Measurements from ENCODE around the gene KCNC1. TPM values are rescaled to one million over a fixed set of nuclear protein-coding genes. Genes with fewer than 3 reads are reported as not detected.

The KCNC1 gene
- total and polyA plus RNA-seq, 9 of the 15 experiments (the other 6 are each of a cell fraction or from before 2014, with no cell fraction given), result 0.05 to 0.08 TPM; not detected in 7

DNA sequence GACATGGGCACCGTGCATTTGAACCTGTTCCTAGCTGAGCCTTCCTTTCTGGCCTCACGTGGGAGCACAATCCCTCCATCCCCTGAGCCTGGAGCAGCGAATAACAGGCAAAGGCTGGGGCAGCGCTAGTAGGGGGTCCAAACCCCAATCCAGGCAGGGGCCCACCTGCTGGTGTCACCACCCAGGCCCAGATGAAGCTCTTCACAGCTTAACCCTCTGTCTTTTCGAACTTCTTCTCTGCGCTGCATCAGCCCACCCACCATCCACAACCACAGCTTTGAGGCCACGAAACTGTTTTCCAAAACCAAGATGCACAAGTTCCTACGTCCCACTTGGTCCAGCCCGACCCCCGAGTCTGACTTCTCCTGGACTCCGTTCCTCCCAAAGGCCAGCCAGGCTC, 11.5 kb downstream of the KCNC1 start:
- TF ChIP-seq FOS (IDR thresholded peaks at IDR 0.05; ENCODE audit: extremely low read depth, insufficient read length) (no peak), NFE2 (IDR thresholded peaks at IDR 0.05; ENCODE audit: low read depth) (no peak), POLR2G (IDR thresholded peaks at IDR 0.05; ENCODE audit: low read depth, low read length) (no peak), YBX1 (IDR thresholded peaks at IDR 0.05) (no peak), CBX5 (IDR thresholded peaks at IDR 0.05; ENCODE audit: borderline replicate concordance, low read depth) (no peak), SMAD4 (CRISPR knock-in tag; conservative IDR thresholded peaks at IDR 0.05) (no peak), BRF1 (IDR thresholded peaks at IDR 0.05; ENCODE audit: borderline replicate concordance, extremely low read depth, insufficient read length) (no peak), POLR2AphosphoS5 (IDR thresholded peaks at IDR 0.05; ENCODE audit: control insufficient read depth, insufficient read depth, low read depth, low read length) (no peak), SNRNP70 (optimal IDR thresholded peaks at IDR 0.05; ENCODE audit: low read depth, low read length) (no peak), FOXJ3 (CRISPR knock-in tag; IDR thresholded peaks at IDR 0.05) (no peak)
- TF ChIP-seq, protein P1, sequence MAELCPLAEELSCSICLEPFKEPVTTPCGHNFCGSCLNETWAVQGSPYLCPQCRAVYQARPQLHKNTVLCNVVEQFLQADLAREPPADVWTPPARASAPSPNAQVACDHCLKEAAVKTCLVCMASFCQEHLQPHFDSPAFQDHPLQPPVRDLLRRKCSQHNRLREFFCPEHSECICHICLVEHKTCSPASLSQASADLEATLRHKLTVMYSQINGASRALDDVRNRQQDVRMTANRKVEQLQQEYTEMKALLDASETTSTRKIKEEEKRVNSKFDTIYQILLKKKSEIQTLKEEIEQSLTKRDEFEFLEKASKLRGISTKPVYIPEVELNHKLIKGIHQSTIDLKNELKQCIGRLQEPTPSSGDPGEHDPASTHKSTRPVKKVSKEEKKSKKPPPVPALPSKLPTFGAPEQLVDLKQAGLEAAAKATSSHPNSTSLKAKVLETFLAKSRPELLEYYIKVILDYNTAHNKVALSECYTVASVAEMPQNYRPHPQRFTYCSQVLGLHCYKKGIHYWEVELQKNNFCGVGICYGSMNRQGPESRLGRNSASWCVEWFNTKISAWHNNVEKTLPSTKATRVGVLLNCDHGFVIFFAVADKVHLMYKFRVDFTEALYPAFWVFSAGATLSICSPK (IDR thresholded peaks at IDR 0.05; ENCODE audit: borderline replicate concordance), result no peak
- TF ChIP-seq, protein P2, sequence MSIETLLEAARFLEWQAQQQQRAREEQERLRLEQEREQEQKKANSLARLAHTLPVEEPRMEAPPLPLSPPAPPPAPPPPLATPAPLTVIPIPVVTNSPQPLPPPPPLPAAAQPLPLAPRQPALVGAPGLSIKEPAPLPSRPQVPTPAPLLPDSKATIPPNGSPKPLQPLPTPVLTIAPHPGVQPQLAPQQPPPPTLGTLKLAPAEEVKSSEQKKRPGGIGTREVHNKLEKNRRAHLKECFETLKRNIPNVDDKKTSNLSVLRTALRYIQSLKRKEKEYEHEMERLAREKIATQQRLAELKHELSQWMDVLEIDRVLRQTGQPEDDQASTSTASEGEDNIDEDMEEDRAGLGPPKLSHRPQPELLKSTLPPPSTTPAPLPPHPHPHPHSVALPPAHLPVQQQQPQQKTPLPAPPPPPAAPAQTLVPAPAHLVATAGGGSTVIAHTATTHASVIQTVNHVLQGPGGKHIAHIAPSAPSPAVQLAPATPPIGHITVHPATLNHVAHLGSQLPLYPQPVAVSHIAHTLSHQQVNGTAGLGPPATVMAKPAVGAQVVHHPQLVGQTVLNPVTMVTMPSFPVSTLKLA (conservative IDR thresholded peaks at IDR 0.05), result no peak
- TF ChIP-seq, protein P3, sequence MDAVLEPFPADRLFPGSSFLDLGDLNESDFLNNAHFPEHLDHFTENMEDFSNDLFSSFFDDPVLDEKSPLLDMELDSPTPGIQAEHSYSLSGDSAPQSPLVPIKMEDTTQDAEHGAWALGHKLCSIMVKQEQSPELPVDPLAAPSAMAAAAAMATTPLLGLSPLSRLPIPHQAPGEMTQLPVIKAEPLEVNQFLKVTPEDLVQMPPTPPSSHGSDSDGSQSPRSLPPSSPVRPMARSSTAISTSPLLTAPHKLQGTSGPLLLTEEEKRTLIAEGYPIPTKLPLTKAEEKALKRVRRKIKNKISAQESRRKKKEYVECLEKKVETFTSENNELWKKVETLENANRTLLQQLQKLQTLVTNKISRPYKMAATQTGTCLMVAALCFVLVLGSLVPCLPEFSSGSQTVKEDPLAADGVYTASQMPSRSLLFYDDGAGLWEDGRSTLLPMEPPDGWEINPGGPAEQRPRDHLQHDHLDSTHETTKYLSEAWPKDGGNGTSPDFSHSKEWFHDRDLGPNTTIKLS (IDR thresholded peaks at IDR 0.05; ENCODE audit: borderline replicate concordance, low read depth), result no peak
- TF ChIP-seq, protein P4, sequence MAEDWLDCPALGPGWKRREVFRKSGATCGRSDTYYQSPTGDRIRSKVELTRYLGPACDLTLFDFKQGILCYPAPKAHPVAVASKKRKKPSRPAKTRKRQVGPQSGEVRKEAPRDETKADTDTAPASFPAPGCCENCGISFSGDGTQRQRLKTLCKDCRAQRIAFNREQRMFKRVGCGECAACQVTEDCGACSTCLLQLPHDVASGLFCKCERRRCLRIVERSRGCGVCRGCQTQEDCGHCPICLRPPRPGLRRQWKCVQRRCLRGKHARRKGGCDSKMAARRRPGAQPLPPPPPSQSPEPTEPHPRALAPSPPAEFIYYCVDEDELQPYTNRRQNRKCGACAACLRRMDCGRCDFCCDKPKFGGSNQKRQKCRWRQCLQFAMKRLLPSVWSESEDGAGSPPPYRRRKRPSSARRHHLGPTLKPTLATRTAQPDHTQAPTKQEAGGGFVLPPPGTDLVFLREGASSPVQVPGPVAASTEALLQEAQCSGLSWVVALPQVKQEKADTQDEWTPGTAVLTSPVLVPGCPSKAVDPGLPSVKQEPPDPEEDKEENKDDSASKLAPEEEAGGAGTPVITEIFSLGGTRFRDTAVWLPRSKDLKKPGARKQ (CRISPR knock-in tag; IDR thresholded peaks at IDR 0.05), result no peak
- TF ChIP-seq, protein P5, sequence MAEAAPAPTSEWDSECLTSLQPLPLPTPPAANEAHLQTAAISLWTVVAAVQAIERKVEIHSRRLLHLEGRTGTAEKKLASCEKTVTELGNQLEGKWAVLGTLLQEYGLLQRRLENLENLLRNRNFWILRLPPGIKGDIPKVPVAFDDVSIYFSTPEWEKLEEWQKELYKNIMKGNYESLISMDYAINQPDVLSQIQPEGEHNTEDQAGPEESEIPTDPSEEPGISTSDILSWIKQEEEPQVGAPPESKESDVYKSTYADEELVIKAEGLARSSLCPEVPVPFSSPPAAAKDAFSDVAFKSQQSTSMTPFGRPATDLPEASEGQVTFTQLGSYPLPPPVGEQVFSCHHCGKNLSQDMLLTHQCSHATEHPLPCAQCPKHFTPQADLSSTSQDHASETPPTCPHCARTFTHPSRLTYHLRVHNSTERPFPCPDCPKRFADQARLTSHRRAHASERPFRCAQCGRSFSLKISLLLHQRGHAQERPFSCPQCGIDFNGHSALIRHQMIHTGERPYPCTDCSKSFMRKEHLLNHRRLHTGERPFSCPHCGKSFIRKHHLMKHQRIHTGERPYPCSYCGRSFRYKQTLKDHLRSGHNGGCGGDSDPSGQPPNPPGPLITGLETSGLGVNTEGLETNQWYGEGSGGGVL (CRISPR knock-in tag; IDR thresholded peaks at IDR 0.05), result no peak
- no peak overlapping the region for H3K4me3 ChIP-seq
- no peak overlapping the region for H3K4me2 ChIP-seq (ENCODE audit: insufficient read depth, low read length)
- H3K27me3 ChIP-seq (ENCODE audit: control insufficient read depth in 2 of 2, insufficient read depth in 2 of 2, low read length in 2 of 2), result peaks cover 7 to 65% of the 10 kb centered on the region in 2 experiments; a peak in 3 of 5 replicates
- ATAC-seq (no peak), FAIRE-seq (no peak), DNase-seq (ENCODE audit: extremely low read depth in 1 of 4, low spot score in 3 of 4) (no peak)
- peaks cover 15% of the 10 kb centered on the region; the same call in 1 of the 2 replicates for H4K20me1 ChIP-seq (replicated peaks; ENCODE audit: control insufficient read depth, insufficient read depth, low read length)
- H3K79me2 ChIP-seq (ENCODE audit: control insufficient read depth, insufficient read depth, low read length), result no peaks in the 10 kb centered on the region
- in situ Hi-C loops (cut with MboI) (no loop called here), intact Hi-C loops (cut with micrococcal nuclease) (no loop called here)
- no peaks in the 10 kb centered on the region for H3K4me1 ChIP-seq (replicated peaks in 1 of 2; ENCODE audit: control insufficient read depth in 2 of 2, insufficient read depth in 2 of 2, low read length in 2 of 2)
- ChIA-PET CTCF (ENCODE audit: low intra/inter-chr PET ratio) (no interaction called here), POLR2A (no interaction called here)
- H3K9ac ChIP-seq (ENCODE audit: insufficient read depth in 1 of 2, low read depth in 2 of 2, low read length in 2 of 2), result no peak overlapping the region
- no peak overlapping the region for H2AFZ ChIP-seq (ENCODE audit: low read depth, low read length)
- no peaks in the 10 kb centered on the region for H3K36me3 ChIP-seq (ENCODE audit: control insufficient read depth, insufficient read depth, low read length)
- no peak overlapping the region for H3K27ac ChIP-seq (ENCODE audit: extremely low read depth, low read depth, low read length)
- no peaks in the 10 kb centered on the region for H3K9me3 ChIP-seq (replicated peaks; ENCODE audit: control insufficient read depth, insufficient read depth, low read depth, low read length)
- no peaks in the 10 kb centered on the region for H3K9me1 ChIP-seq (ENCODE audit: control insufficient read depth, insufficient read depth, low read length)
- BruUV-seq (replicated peaks), result no TSS peak
- 2% methylated on average over 11 of the region's 11 CpGs for WGBS (ENCODE audit: insufficient coverage, low coverage, missing lambda C conversion rate)

Data from K562 (cell line).